IMR-90 (cell line): ENCODE results near the gene BRD4. TPM values are rescaled to one million over a fixed set of nuclear protein-coding genes. Genes with fewer than 3 reads are reported as not detected.

ENCODE experiments used
- ATAC-seq: fragments of 200-7000 bp; cut with Tn5 transposase; 2 replicates; pipeline ENCODE4 v1.9.1; 2020; ENCODE audit warnings: low read depth, mild to moderate bottlenecking, moderate library complexity
- BruUV-seq: library from RNA; stranded (reverse); fragments of 400-500 nt; replicated peaks from 2 replicates; lab custom pipeline; 2021; lab: Mats Ljungman, UMichigan
- CTCF ChIA-PET: fragments of 300-600 bp; formaldehyde crosslinking; extraction: SDS; loops from one replicate; lab custom pipeline; 2021; ENCODE audit warnings: antibody characterized with exemption; lab: Yijun Ruan, JAX
- POLR2A ChIA-PET: fragments of 300-600 bp; sonication (Branson Sonifier 250); formaldehyde crosslinking; loops from one replicate; lab custom pipeline; 2022; ENCODE audit warnings: antibody characterized with exemption; ENCODE audit not compliant: unreplicated experiment; lab: Charles Lee
- DNase-seq: peaks from one replicate; pipeline ENCODE4 v3.0.0; 2013
- H2AFZ ChIP-seq: replicated peaks from 2 replicates; pipeline ENCODE3; 2013; ENCODE audit warnings: low read length, mild to moderate bottlenecking; ENCODE audit not compliant: poor library complexity
- H2AK5ac ChIP-seq: 2 replicates; pipeline ENCODE4 v1.6.1; 2013; ENCODE audit warnings: low read depth, low read length, inconsistent platforms
- H2AK9ac ChIP-seq: replicated peaks from 2 replicates; pipeline ENCODE3; 2013; ENCODE audit warnings: mild to moderate bottlenecking, low read depth, low read length, moderate library complexity; ENCODE audit not compliant: poor library complexity
- H2BK120ac ChIP-seq: 2 replicates; pipeline ENCODE4 v1.6.1; 2013; ENCODE audit warnings: low read depth, low read length, inconsistent platforms
- H2BK15ac ChIP-seq: 3 replicates; pipeline ENCODE4 v1.6.1; 2013; ENCODE audit warnings: low read depth, low read length, inconsistent platforms
- H2BK20ac ChIP-seq: 2 replicates; pipeline ENCODE4 v1.6.1; 2013; ENCODE audit warnings: low read depth, mild to moderate bottlenecking, inconsistent platforms, low read length, moderate library complexity
- H2BK5ac ChIP-seq: 2 replicates; pipeline ENCODE4 v1.6.1; 2013; ENCODE audit warnings: mild to moderate bottlenecking, low read depth, low read length, inconsistent platforms; ENCODE audit not compliant: poor library complexity, severe bottlenecking
- H3K14ac ChIP-seq: replicated peaks from 2 replicates; pipeline ENCODE4 v1.6.1; 2013; ENCODE audit warnings: low read depth, low read length, inconsistent platforms
- H3K18ac ChIP-seq: 2 replicates; pipeline ENCODE4 v1.6.1; 2013; ENCODE audit warnings: low read depth, low read length, control low read depth
- H3K23ac ChIP-seq: 2 replicates; pipeline ENCODE4 v1.6.1; 2013; ENCODE audit warnings: low read depth, low read length, inconsistent platforms
- H3K27ac ChIP-seq: 2 replicates; pipeline ENCODE4 v1.5.1; 2013; ENCODE audit warnings: mild to moderate bottlenecking, control low read depth, low read length; ENCODE audit not compliant: insufficient read depth
- H3K27me3 ChIP-seq: 2 replicates; pipeline ENCODE4 v1.6.1; 2013; ENCODE audit warnings: low read length; ENCODE audit not compliant: control insufficient read depth, insufficient read depth
- H3K36me3 ChIP-seq: 2 replicates; pipeline ENCODE4 v1.6.1; 2013; ENCODE audit warnings: low read length, mixed read lengths; ENCODE audit not compliant: control insufficient read depth, insufficient read depth
- H3K4ac ChIP-seq: 2 replicates; pipeline ENCODE4 v1.6.1; 2013; ENCODE audit warnings: low read depth, low read length, inconsistent platforms
- H3K4me1 ChIP-seq: 2 replicates; pipeline ENCODE4 v1.6.1; 2013; ENCODE audit warnings: low read length, mixed read lengths; ENCODE audit not compliant: control insufficient read depth, insufficient read depth
- H3K4me2 ChIP-seq: 2 replicates; pipeline ENCODE4 v1.6.1; 2013; ENCODE audit warnings: low read depth, mild to moderate bottlenecking, control low read depth, low read length, moderate library complexity
- H3K4me3 ChIP-seq: 2 replicates; pipeline ENCODE4 v1.5.1; 2013; ENCODE audit warnings: low read depth, mild to moderate bottlenecking, control low read depth, low read length, moderate library complexity; ENCODE audit not compliant: insufficient read depth
- H3K56ac ChIP-seq: 2 replicates; pipeline ENCODE4 v1.6.1; 2013; ENCODE audit warnings: low read length, inconsistent platforms; ENCODE audit not compliant: insufficient read depth; ENCODE audit errors: extremely low read depth
- H3K79me1 ChIP-seq, 2 experiments: 2 replicates each; pipeline ENCODE4 v1.6.1; 2013; ENCODE audit warnings: low read length in 2 of 2, inconsistent platforms in 1 of 2, low read depth in 1 of 2
- H3K9ac ChIP-seq: 2 replicates; pipeline ENCODE4 v1.6.1; 2013; ENCODE audit warnings: low read depth, low read length, control low read depth
- H3K9me1 ChIP-seq: 2 replicates; pipeline ENCODE4 v1.6.1; 2013; ENCODE audit warnings: low read length, inconsistent platforms; ENCODE audit not compliant: insufficient read depth
- H3K9me3 ChIP-seq: 2 replicates; pipeline ENCODE4 v1.6.1; 2013; ENCODE audit warnings: low read length; ENCODE audit not compliant: control insufficient read depth, insufficient read depth
- H4K20me1 ChIP-seq: 2 replicates; pipeline ENCODE4 v1.6.1; 2013; ENCODE audit warnings: low read length, inconsistent platforms; ENCODE audit not compliant: insufficient read depth
- H4K5ac ChIP-seq: 2 replicates; pipeline ENCODE4 v1.6.1; 2013; ENCODE audit warnings: mild to moderate bottlenecking, low read depth, low read length, control low read depth
- H4K8ac ChIP-seq, 2 experiments: 2 replicates each; pipeline ENCODE4 v1.6.1; 2013; ENCODE audit warnings: low read depth in 2 of 2, low read length in 2 of 2, control low read depth in 1 of 2, inconsistent platforms in 1 of 2
- H4K91ac ChIP-seq: 2 replicates; pipeline ENCODE4 v1.6.1; 2013; ENCODE audit warnings: low read depth, low read length, inconsistent platforms; ENCODE audit not compliant: insufficient read depth
- MXI1 ChIP-seq: IDR thresholded peaks from 2 replicates; pipeline ENCODE4 v1.6.1; 2012; ENCODE audit warnings: low read depth, mild to moderate bottlenecking, low read length, moderate library complexity, borderline replicate concordance
- RAD21 ChIP-seq: IDR thresholded peaks from 2 replicates; pipeline ENCODE4 v1.6.1; 2012; ENCODE audit warnings: low read length, improper control_type of control experiment
- WGBS, 2 experiments: methylation state at CpG; one replicate each; pipeline versions ENCODE4 v1.1.5 to v1.1.7; 2013; ENCODE audit warnings: missing lambda C conversion rate in 2 of 2; ENCODE audit not compliant: insufficient read length in 1 of 2; ENCODE audit errors: extremely low coverage in 2 of 2; 5-methylcytosine and 5-hydroxymethylcytosine counted together
- dilution Hi-C: fragments of 300-500 bp; cut with HindIII; formaldehyde crosslinking; loops from one replicate; pipeline ENCODE4 v1.14.3; 2018; ENCODE audit warnings: low sequenced_read_pairs; ENCODE audit not compliant: unreplicated experiment
- in situ Hi-C: fragments of 300-500 bp; cut with MboI; formaldehyde crosslinking; loops from 3 replicates; pipeline ENCODE4 v1.14.3; 2019; ENCODE audit warnings: low sequenced_read_pairs, inconsistent platforms, mixed read lengths
- intact Hi-C: fragments of 100-400 bp; cut with micrococcal nuclease; formaldehyde crosslinking; loops from 2 replicates; pipeline ENCODE4 v1.10.0; 2022
- polyA plus RNA-seq, 3 experiments: library from polyadenylated mRNA; depleted of rRNA; stranded (reverse); fragments of >200 nt; gene quantifications; 2 replicates each; pipeline ENCODE4 v1.2.3, GENCODE V29; 2012; ENCODE audit warnings: low replicate concordance in 1 of 3
- total RNA-seq: library from RNA; depleted of rRNA; stranded (reverse); fragments of >200 nt; gene quantifications from 2 replicates; pipeline ENCODE4 v1.2.3, GENCODE V29; 2012

Gene BRD4
- total and polyA plus RNA-seq, 2 of the 4 experiments (the other 2 are of a cell fraction), result 7.0 to 21.1 TPM

DNA sequence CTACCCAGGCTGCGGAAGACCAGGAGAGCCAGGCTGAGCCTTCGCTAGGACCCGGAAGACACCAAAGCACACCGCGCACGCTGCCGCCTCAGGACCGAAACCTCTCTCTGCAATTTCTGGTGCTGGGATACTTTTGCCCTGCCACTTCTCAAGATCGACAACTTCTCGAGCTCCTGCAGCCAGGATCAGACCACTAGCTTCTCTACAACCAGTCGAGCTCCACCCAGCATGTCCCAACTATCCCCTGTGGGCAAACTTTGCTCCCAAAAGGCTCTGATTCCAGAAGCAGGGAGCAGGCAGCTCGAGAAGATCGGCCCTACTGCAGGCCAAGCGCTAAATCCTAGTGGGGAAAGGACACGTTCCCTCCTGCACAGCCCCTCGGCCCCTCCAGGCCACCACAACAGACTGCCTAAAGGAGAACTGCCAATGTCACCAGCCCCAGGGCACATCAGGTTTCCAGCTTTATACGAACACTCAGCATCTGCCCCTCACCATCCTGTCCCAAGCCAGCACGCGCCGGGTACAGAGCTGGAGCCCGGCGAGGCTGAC lies 46.3 kb upstream of the BRD4 start:
- WGBS, 2 experiments, result 0% methylated on average over 12 of the region's 22 CpGs; no CpG with 5 or more reads in 1 of the 2 experiments
- BruUV-seq, result no TSS peak

More for the DNA sequence above, 46.3 kb upstream of the BRD4 start:
- ChIA-PET CTCF (interaction anchor here (0.7 to 1.6 kb wide), 3 partner anchors 43 to 177 kb away, joined by 3 to 4 read pairs (median 3); no protein-coding TSS in a partner anchor), POLR2A (interaction anchor here (0.6 kb wide), 1 partner anchor 682 kb away, joined by 3 read pairs; no protein-coding TSS in a partner anchor)
- no peak overlapping the region for H2BK15ac ChIP-seq
- intact Hi-C loops (loop anchor here (1.0 to 10.0 kb wide), 6 partner anchors 40 to 274 kb away; partner anchors contain the start of genes AKAP8L and SYDE1), dilution Hi-C loops (no loop called here), in situ Hi-C loops (no loop called here)
- H3K4me1 ChIP-seq, result peaks cover 12% of the 10 kb centered on the region
- peak; percentile 41 for DNase-seq
- H2AK9ac ChIP-seq, result peak overlapping the region; percentile 99
- peak overlapping the region; percentile 92 for H3K4me3 ChIP-seq
- H4K5ac ChIP-seq, result peak overlapping the region; percentile 39
- H3K9ac ChIP-seq, result peak overlapping the region; percentile 95
- peak overlapping the region; percentile 80 for H4K91ac ChIP-seq
- peak overlapping the region; percentile 98 for H2AFZ ChIP-seq
- H3K23ac ChIP-seq, result peak overlapping the region; percentile 96
- peaks cover 7% of the 10 kb centered on the region for H3K9me1 ChIP-seq
- peaks cover 8% of the 10 kb centered on the region; the same call in 1 of the 2 replicates for H3K36me3 ChIP-seq
- H3K4ac ChIP-seq, result peak overlapping the region; percentile 96
- peak; percentile 6 for ATAC-seq
- H3K27me3 ChIP-seq, result no peaks in the 10 kb centered on the region
- H2AK5ac ChIP-seq, result peak overlapping the region; percentile 87
- peak overlapping the region; percentile 92 for H3K14ac ChIP-seq
- peak overlapping the region; percentile 86 for H3K56ac ChIP-seq
- no peak overlapping the region for H2BK20ac ChIP-seq
- peak overlapping the region; percentile 15; the same call in 1 of the 2 replicates for H3K18ac ChIP-seq
- TF ChIP-seq MXI1 (peak; percentile 90; the same call in 1 of the 2 replicates), RAD21 (no peak)
- peaks cover 0 to 52% of the 10 kb centered on the region in 2 experiments for H3K79me1 ChIP-seq
- peak overlapping the region; percentile 71 to 85; a peak in 3 of 4 replicates for H4K8ac ChIP-seq
- no peaks in the 10 kb centered on the region for H3K9me3 ChIP-seq
- H3K4me2 ChIP-seq, result peak overlapping the region; percentile 85
- peak overlapping the region; percentile 96 for H3K27ac ChIP-seq
- H2BK5ac ChIP-seq, result peak overlapping the region; percentile 95
- H4K20me1 ChIP-seq, result peaks cover 53% of the 10 kb centered on the region
- peak overlapping the region; percentile 2; the same call in 1 of the 2 replicates for H2BK120ac ChIP-seq
